Nucleus accumbens (tissue), 56 donors: ENCODE data around the gene SVOPL.
"Not testable (repeated sequence)": the region's sequence is repeated elsewhere in the genome, so short reads cannot be mapped to it uniquely, and the experiment has no call there.

Experiments
- DNase-seq, 56 donors: peaks; one replicate each; lab custom pipeline; 2025; lab: John Stamatoyannopoulos, UW

The SVOPL gene

DNA sequence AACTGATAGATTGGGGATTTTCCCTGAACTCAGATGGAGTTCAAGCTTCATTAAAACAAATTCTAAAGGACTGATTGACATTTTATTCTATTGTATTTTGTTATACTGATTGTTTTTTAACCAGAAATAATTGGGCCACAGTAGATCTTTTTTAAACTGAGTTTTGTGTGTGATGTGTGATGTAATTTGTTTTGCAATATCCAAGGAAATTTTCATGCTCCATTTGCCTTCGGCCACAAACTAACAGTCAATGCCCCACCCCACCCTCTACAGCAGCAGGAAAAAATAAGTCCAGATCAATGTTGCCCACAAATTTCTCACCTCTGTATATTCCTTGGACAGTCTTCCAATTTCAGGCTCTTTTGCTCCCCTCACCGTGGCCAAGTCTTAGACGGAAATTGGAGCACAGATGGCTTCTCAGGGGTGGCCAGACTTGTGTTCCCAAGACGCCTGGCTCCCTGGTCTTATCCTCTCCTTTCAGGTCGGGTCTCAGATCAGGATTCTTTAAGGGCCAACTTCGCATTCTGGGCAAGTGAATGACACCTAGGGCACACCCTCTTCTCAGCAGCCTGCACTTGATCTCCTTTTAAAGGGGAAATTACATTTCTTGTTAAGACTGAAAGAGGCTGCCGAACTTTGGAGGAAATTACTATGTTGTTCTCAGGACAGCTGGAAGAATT lies at the start of gene SVOPL:
SVOPL (minus strand) TSS at position 506 of the 680 bp plus-strand sequence. CDS start 22,317 bp downstream, outside the sequence.
- DNase-seq = peak in 1 of 56 donors; percentile 1

DNA sequence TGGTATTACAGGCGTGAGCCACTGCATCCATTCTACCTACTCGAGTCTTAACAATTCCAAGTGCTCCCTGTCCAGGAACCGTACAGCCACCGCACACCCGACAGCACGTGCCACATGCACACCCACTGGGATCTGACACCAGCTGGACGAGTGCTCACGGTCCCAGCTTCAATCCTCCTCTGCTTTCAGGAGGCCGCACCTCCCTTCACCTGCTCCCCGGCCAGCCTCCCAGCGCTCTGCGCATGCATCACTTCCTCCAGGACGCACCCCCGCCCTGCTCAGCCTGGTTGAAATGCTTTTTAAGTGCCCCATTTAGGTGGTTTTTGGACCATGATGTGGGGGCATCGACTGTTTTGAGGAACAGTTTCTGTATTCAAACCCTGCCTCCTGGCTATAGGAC lies 49.3 kb upstream of the SVOPL start:
- DNase-seq = no peak

DNA sequence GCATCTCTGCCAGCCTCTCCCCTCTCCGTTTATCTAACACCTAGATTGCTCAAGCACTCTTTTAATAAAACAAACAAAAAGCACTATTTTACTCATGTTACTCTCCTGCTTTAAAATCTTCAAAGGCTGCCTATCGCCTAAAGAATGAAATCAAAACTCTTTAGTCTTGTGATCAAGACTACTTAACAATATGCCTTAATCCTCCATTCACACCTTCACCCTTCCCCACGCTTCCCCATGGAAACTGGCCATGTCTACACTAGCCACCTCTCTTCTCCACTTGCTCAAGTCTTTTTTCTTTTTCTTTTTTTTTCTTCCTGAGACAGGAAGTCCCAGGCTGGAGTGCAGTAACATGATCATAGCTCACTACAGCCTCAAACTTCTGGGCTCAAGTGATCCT lies 48.8 kb upstream of the SVOPL start:
- DNase-seq = no peak

DNA sequence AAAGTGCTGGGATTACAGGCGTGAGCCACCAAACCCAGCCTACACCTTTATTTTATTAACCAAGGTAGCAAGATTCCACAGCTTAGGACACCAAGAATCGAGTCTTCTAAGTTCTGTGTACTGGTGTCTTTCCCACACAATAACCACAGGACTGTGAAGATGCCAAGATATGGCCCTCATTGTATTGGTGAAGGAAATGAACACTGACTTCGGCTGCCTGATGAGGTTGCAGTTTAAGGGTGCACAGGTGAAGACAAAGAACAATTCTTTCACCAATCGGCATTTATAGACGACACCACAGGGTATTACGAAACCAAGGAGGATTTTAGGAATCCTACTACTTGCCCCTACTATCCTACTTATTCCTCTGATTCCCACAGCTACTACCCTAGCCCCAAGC lies 47.5 kb upstream of the SVOPL start:
- DNase-seq = no peak

GRCh38 chr7:138746073-138746472 lies 44.9 kb upstream of the SVOPL start:
- DNase-seq = no peak

GRCh38 chr7:138745189-138745588 lies 44.0 kb upstream of the SVOPL start:
- DNase-seq = no peak

DNA sequence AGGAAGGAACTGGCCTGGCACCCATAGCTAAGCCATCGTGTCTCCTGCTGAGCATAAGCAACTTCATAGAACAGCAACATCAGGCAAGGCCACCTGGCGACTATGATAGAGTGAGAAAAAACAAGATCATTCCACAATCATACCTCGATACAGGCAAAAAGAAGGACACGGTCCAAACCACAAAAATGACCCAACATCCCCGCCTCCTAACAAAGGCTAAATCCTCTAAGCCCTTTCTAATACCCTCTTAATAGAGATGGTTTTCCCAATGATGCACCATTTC lies 40.2 kb upstream of the SVOPL start:
- no peak for DNase-seq

- no peak for DNase-seq
These were observed 38.7 kb upstream of the SVOPL start for GRCh38 chr7:138739859-138740258.

- peak in 55 of 56 donors; percentile 1 to 93 (median 67) for DNase-seq
These were observed 37.6 kb upstream of the SVOPL start for GRCh38 chr7:138738551-138739335.

- no peak for DNase-seq
These were observed 37.0 kb upstream of the SVOPL start for GRCh38 chr7:138738114-138738513.

- DNase-seq = no peak
These were observed 34.2 kb upstream of the SVOPL start for GRCh38 chr7:138735399-138735798.

GRCh38 chr7:138731733-138732132 lies 30.6 kb upstream of the SVOPL start:
- DNase-seq = not testable (repeated sequence)

GRCh38 chr7:138729444-138729843 lies 28.3 kb upstream of the SVOPL start:
- DNase-seq = no peak

GRCh38 chr7:138727336-138728099 lies 26.4 kb upstream of the SVOPL start:
- no peak for DNase-seq

- no peak for DNase-seq
These were observed 25.1 kb upstream of the SVOPL start for GRCh38 chr7:138726288-138726687.

DNA sequence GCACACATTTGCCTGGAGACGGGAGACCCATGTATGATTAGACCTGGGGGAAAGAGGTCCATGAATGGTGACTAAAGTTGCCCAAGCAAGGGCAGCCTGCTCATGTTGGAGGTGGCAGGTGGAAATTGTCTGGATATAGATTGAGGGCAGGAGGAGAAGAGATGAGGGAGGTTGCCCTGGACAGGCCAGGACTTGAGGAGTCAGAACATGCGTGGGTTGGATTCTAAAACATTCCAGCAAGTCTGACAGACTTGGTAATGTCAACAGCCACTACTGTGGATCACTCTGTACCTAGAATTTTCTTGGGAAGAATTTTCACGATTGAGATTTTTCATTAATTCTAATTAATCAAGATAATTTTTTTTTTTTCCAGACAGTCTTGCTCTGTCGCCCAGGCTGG lies 19.1 kb upstream of the SVOPL start:
- no peak for DNase-seq

DNA sequence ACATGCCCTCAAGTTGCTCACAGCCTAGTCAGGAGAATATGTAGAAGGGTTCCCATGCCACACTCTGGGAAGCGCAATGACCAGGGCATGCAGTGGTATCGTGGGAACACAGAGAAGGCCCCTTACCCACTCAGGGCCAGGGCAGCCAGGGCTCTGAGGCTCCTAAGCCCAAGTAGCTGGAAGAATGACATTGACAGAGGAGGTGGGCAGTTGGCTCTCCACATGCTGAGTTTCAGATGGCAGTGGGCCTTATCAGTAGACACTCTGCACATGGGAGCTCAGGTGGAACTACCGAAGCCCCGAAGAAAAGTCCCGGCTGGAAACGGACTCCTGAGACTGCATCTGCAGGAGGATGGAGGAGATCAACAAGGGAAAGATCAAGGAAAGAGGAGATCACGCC lies 15.7 kb upstream of the SVOPL start:
- no peak for DNase-seq

- DNase-seq = no peak
These were observed 12.0 kb upstream of the SVOPL start for GRCh38 chr7:138713191-138713590.

GRCh38 chr7:138712652-138713051 lies 11.5 kb upstream of the SVOPL start:
- DNase-seq = no peak

GRCh38 chr7:138710536-138711385 lies 9.6 kb upstream of the SVOPL start:
- no peak for DNase-seq

DNA sequence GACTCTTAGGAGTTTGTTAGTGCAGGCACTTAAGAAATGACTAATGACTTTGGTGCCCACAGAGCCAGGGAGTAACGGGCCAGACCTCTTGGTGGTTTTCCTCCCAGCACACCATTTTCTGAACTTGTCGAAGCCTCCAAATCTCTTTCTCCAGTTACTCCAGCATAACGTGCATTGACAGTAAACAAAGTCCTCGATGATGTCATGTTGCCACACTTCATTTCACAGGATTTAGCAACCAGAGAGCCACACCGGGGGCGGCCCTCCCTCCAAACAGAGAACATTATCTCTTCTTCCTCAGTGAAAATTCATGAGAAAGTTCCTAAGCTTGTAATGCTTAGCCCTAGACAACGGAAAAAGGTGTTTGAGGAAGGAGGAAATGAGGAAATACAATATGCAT lies 4.0 kb upstream of the SVOPL start:
- DNase-seq = no peak
